ENCODE results near the gene SAMD4B. TPM values are rescaled to one million over a fixed set of nuclear protein-coding genes. Genes with fewer than 3 reads are reported as not detected.
A peak's percentile ranks its signal among the peaks of the same experiment; 100 is the strongest.

SAMD4B gene
- total RNA-seq, 2 experiments from 2014 or later: 65.0 to 66.9 TPM

- intact Hi-C loops (cut with DNase I, micrococcal nuclease): loop anchor here in 1 of 2 experiments (1.0 to 5.0 kb wide), 2 partner anchors 134 to 274 kb away; partner anchors contain the start of gene EID2B
- peaks cover 36% of the 10 kb centered on the region for H3K36me3 ChIP-seq (ENCODE audit: insufficient read depth, low read length)
- DNase-seq: peak in 10 of 14 experiments; percentile 28 to 86 (median 54)
Observed at GRCh38 chr19:39398297-39398864, 56.2 kb downstream of the SAMD4B start.

GRCh38 chr19:39399668-39400050 lies 57.4 kb downstream of the SAMD4B start:
- Mint-ChIP-seq H3K4me3 (peak overlapping the region; percentile 74), H3K36me3 (ENCODE audit: low read depth) (peaks cover 41% of the 10 kb centered on the region), H3K4me1 (ENCODE audit: low read depth) (peaks cover 51% of the 10 kb centered on the region), H3K27ac (peak overlapping the region; percentile 98), H3K9me3 (no peaks in the 10 kb centered on the region), H3K27me3 (no peaks in the 10 kb centered on the region)
- peaks cover 75% of the 10 kb centered on the region for H3K4me1 ChIP-seq (ENCODE audit: insufficient read depth, low read length)
- no peaks in the 10 kb centered on the region for H3K27me3 ChIP-seq (ENCODE audit: control insufficient read depth in 1 of 2, insufficient read depth in 2 of 2, low read length in 2 of 2)
- peaks cover 28% of the 10 kb centered on the region for H3K36me3 ChIP-seq (ENCODE audit: insufficient read depth, low read length)
- POLR2A ChIA-PET: interaction anchor here (0.7 to 5.5 kb wide), 3 partner anchors 8 to 12 kb away, joined by 3 to 126 read pairs (median 112); partner anchors contain the start of genes PLEKHG2 and ZFP36
- H3K9me3 ChIP-seq (ENCODE audit: control insufficient read depth in 1 of 2, insufficient read depth in 1 of 2, low read length in 2 of 2): no peaks in the 10 kb centered on the region
- intact Hi-C loops (cut with DNase I, micrococcal nuclease): loop anchor here in 1 of 2 experiments (5.0 kb wide), 1 partner anchor 133 kb away; the partner anchor contains the start of gene EID2B
- ATAC-seq (ENCODE audit: poor library complexity): no peak
- CTCF ChIA-PET: interaction anchor here (1.0 to 4.2 kb wide), 2 partner anchors 12 to 57 kb away, joined by 3 to 102 read pairs; partner anchors contain the start of genes PLEKHG2 and SAMD4B
- no peak overlapping the region for H3K4me3 ChIP-seq (ENCODE audit: low read length)
- peak overlapping the region in 1 of 2 donors; percentile 100 for H3K27ac ChIP-seq (ENCODE audit: low read depth in 1 of 2, low read length in 2 of 2)
- DNase-seq: no peak
- TF ChIP-seq CTCF (IDR thresholded peaks at IDR 0.05): no peak

More at GRCh38 chr19:39398297-39398864, 56.2 kb downstream of the SAMD4B start:
- Histone ChIP-seq H3K4me3 (ENCODE audit: low read length) (peak overlapping the region; percentile 31), H3K27me3 (ENCODE audit: control insufficient read depth in 1 of 2, insufficient read depth in 2 of 2, low read length in 2 of 2) (no peaks in the 10 kb centered on the region), H3K4me1 (ENCODE audit: insufficient read depth, low read length) (peaks cover 71% of the 10 kb centered on the region), H3K9me3 (ENCODE audit: control insufficient read depth in 1 of 2, insufficient read depth in 1 of 2, low read length in 2 of 2) (no peaks in the 10 kb centered on the region), H3K27ac (ENCODE audit: low read depth in 1 of 2, low read length in 2 of 2) (peak overlapping the region; percentile 90 to 100)
- H3K4me3 Mint-ChIP-seq: no peak overlapping the region
- ChIA-PET POLR2A (interaction anchor here (0.8 to 5.3 kb wide), 10 partner anchors 9 to 104 kb away, joined by 3 to 126 read pairs (median 4); partner anchors contain the start of genes GMFG, PLEKHG2, RPS16 and SAMD4B), CTCF (interaction anchor here (0.9 to 4.2 kb wide), 12 partner anchors 9 to 135 kb away, joined by 3 to 102 read pairs (median 6); partner anchors contain the start of genes EID2B, GMFG, PLEKHG2 and RPS16)
- no peaks in the 10 kb centered on the region for H3K9me3 Mint-ChIP-seq
- no peaks in the 10 kb centered on the region for H3K27me3 Mint-ChIP-seq
- peaks cover 50% of the 10 kb centered on the region for H3K36me3 Mint-ChIP-seq (ENCODE audit: low read depth)
- ATAC-seq (ENCODE audit: poor library complexity): no peak
- peak overlapping the region; percentile 98 for H3K27ac Mint-ChIP-seq
- TF ChIP-seq CTCF (IDR thresholded peaks at IDR 0.05): no peak
- peaks cover 53% of the 10 kb centered on the region for H3K4me1 Mint-ChIP-seq (ENCODE audit: low read depth)

- Mint-ChIP-seq H3K9me3 (no peaks in the 10 kb centered on the region), H3K36me3 (ENCODE audit: low read depth) (peaks cover 38% of the 10 kb centered on the region), H3K4me1 (ENCODE audit: low read depth) (peaks cover 54% of the 10 kb centered on the region), H3K27me3 (no peaks in the 10 kb centered on the region), H3K27ac (peak overlapping the region; percentile 98), H3K4me3 (peak overlapping the region; percentile 74)
- Histone ChIP-seq H3K9me3 (ENCODE audit: control insufficient read depth in 1 of 2, insufficient read depth in 1 of 2, low read length in 2 of 2) (no peaks in the 10 kb centered on the region), H3K4me1 (ENCODE audit: insufficient read depth, low read length) (peaks cover 80% of the 10 kb centered on the region), H3K4me3 (ENCODE audit: low read length) (no peak overlapping the region), H3K27me3 (ENCODE audit: control insufficient read depth in 1 of 2, insufficient read depth in 2 of 2, low read length in 2 of 2) (no peaks in the 10 kb centered on the region), H3K36me3 (ENCODE audit: insufficient read depth, low read length) (peaks cover 24% of the 10 kb centered on the region), H3K27ac (ENCODE audit: low read depth in 1 of 2, low read length in 2 of 2) (peak overlapping the region in 1 of 2 donors; percentile 100)
- ATAC-seq (ENCODE audit: poor library complexity) (no peak), DNase-seq (no peak)
- no peak for TF ChIP-seq CTCF (IDR thresholded peaks at IDR 0.05)
- ChIA-PET POLR2A (interaction anchor here (0.7 to 5.5 kb wide), 4 partner anchors 8 to 36 kb away, joined by 3 to 126 read pairs (median 71); partner anchors contain the start of genes PLEKHG2, RPS16 and ZFP36), CTCF (interaction anchor here (1.0 to 4.2 kb wide), 2 partner anchors 12 to 58 kb away, joined by 3 to 102 read pairs; partner anchors contain the start of genes PLEKHG2 and SAMD4B)
- intact Hi-C loops (cut with DNase I, micrococcal nuclease): no loop called here
Observed at GRCh38 chr19:39400061-39400460, 57.8 kb downstream of the SAMD4B start.
